ENCODE measurements around the gene OR10G3. TPM values are rescaled to one million over a fixed set of nuclear protein-coding genes. Genes with fewer than 3 reads are reported as not detected.

The OR10G3 gene
- total RNA-seq, 2 experiments from 2014 or later, result not detected

- intact Hi-C loops (cut with micrococcal nuclease; ENCODE audit: unreplicated experiment), result no loop called here
These were observed 21.1 kb downstream of the OR10G3 start for GRCh38 chr14:21558703-21559170.

GRCh38 chr14:21557084-21557901 lies 22.6 kb downstream of the OR10G3 start:
- ChIA-PET CTCF (ENCODE audit: unreplicated experiment) (interaction anchor here (1.0 kb wide), 2 partner anchors 59 to 62 kb away, joined by 4 to 5 read pairs; no protein-coding TSS in a partner anchor), POLR2A (interaction anchor here (0.6 to 2.0 kb wide), 9 partner anchors 13 to 194 kb away, joined by 3 to 8 read pairs (median 4); partner anchors contain the start of genes RAB2B and TOX4)
- no peaks in the 10 kb centered on the region for H3K36me3 ChIP-seq (ENCODE audit: insufficient read depth, low read length)
- no peaks in the 10 kb centered on the region for H3K79me2 ChIP-seq (ENCODE audit: insufficient read depth, low read depth, low read length)
- no peaks in the 10 kb centered on the region for H3K9me2 ChIP-seq (ENCODE audit: insufficient read depth, low read length)
- intact Hi-C loops (cut with micrococcal nuclease; ENCODE audit: unreplicated experiment), result loop anchor here (1.0 kb wide), 2 partner anchors 59 to 101 kb away; partner anchors contain the start of gene CHD8
- H3K4me3 ChIP-seq (ENCODE audit: low read depth, low read length, poor library complexity, severe bottlenecking), result peak overlapping the region; percentile 36
- H4K20me1 ChIP-seq (ENCODE audit: insufficient read depth, low read length), result no peaks in the 10 kb centered on the region
- peaks cover 6% of the 10 kb centered on the region for H3K4me1 ChIP-seq (ENCODE audit: insufficient read depth, low read length, poor library complexity, severe bottlenecking)
- peak; percentile 94 for TF ChIP-seq CTCF (conservative IDR thresholded peaks at IDR 0.05; ENCODE audit: low read length)
- TF ChIP-seq EZH2phosphoT487 (IDR thresholded peaks at IDR 0.05; ENCODE audit: borderline replicate concordance, low read depth, low read length), result no peak
- H3K4me2 ChIP-seq (ENCODE audit: low read length), result peak overlapping the region; percentile 45
- peak; percentile 90 for DNase-seq (ENCODE audit: low spot score)
- H2AFZ ChIP-seq (ENCODE audit: low read length), result peak overlapping the region; percentile 85
- no peaks in the 10 kb centered on the region for H3K9me3 ChIP-seq (ENCODE audit: low read length)
- no peak overlapping the region for H3K27ac ChIP-seq (ENCODE audit: low read depth, low read length, poor library complexity, severe bottlenecking)
- BruUV-seq (replicated peaks), result no TSS peak

More at GRCh38 chr14:21558703-21559170, 21.1 kb downstream of the OR10G3 start:
- no peak overlapping the region for H3K4me2 ChIP-seq (ENCODE audit: low read length)
- no peak for TF ChIP-seq EZH2phosphoT487 (IDR thresholded peaks at IDR 0.05; ENCODE audit: borderline replicate concordance, low read depth, low read length)
- no peak for TF ChIP-seq CTCF (conservative IDR thresholded peaks at IDR 0.05; ENCODE audit: low read length)
- no peak overlapping the region for H3K27ac ChIP-seq (ENCODE audit: low read depth, low read length, poor library complexity, severe bottlenecking)
- CTCF ChIA-PET (ENCODE audit: unreplicated experiment), result no interaction called here
- H2AFZ ChIP-seq (ENCODE audit: low read length), result no peak overlapping the region
- no peaks in the 10 kb centered on the region for H3K9me3 ChIP-seq (ENCODE audit: low read length)
- H4K20me1 ChIP-seq (ENCODE audit: insufficient read depth, low read length), result no peaks in the 10 kb centered on the region
- no peaks in the 10 kb centered on the region for H3K9me2 ChIP-seq (ENCODE audit: insufficient read depth, low read length)
- DNase-seq (ENCODE audit: low spot score), result no peak
- H3K4me3 ChIP-seq (ENCODE audit: low read depth, low read length, poor library complexity, severe bottlenecking), result no peak overlapping the region
- peaks cover 6% of the 10 kb centered on the region for H3K4me1 ChIP-seq (ENCODE audit: insufficient read depth, low read length, poor library complexity, severe bottlenecking)
- POLR2A ChIA-PET, result interaction anchor here (0.9 to 1.7 kb wide), 3 partner anchors 45 to 93 kb away, joined by 3 to 16 read pairs (median 4); no protein-coding TSS in a partner anchor
- H3K79me2 ChIP-seq (ENCODE audit: insufficient read depth, low read depth, low read length), result no peaks in the 10 kb centered on the region
- no peaks in the 10 kb centered on the region for H3K36me3 ChIP-seq (ENCODE audit: insufficient read depth, low read length)
- BruUV-seq (replicated peaks), result no TSS peak
